ENCODE data around the gene COLEC11.
A peak's percentile ranks its signal among the peaks of the same experiment; 100 is the strongest.

Gene COLEC11

GRCh38 chr2:3604207-3604877 lies 9.4 kb downstream of the COLEC11 start:
- no peak for TF ChIP-seq ZBTB7A (IDR thresholded peaks at IDR 0.05; ENCODE audit: low read depth)

DNA sequence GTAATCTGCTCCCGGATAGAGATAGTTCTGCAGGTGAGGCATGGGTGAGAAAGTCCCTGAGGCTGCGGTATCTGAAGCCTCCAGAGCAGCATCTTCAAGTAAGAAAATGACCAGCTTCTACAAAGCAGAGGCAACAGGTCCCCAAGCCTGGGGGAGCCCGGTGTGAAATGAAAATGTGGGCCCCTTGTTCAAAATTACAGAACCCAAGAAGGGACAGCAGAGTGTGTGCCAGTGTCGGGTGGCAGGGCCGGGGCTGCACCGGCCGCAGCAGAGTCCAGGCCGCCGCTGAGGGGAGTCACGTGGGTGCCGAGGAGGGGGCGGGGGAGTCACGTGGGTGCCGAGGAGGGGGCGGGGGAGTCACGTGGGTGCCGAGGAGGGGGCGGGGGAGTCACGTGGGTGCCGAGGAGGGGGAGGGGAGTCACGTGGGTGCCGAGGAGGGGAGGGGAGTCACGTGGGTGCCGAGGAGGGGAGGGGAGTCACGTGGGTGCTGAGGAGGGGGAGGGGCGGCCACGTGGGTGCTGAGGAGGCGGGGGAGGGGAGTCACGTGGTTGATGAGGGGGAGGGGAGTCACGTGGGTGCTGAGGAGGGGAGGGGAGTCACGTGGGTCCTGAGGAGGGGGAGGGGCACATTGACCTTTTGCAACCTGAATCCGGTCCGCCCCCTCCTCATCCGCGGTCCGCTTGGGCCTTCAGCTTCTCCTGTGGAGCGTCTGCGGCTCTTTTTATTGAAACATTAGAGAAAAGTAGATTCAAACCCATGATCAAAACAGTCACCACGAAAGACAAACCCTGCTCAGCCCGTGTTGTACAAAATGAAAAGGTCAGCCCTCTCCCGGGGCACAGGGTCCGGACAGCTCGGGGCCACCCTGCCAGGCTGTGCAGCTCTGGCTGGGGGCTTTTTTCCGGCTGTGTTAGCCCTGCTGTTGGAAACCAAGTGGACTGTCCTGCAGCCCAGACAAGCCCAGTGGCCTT lies 10.4 kb downstream of the COLEC11 start:
- peak; percentile 42 for TF ChIP-seq EGR1 (IDR thresholded peaks at IDR 0.05)
- TF ChIP-seq USF1 (IDR thresholded peaks at IDR 0.05), result peak; percentile 93
- no peak for TF ChIP-seq EP300 (IDR thresholded peaks at IDR 0.05; ENCODE audit: borderline replicate concordance)
- TF ChIP-seq, protein P1, sequence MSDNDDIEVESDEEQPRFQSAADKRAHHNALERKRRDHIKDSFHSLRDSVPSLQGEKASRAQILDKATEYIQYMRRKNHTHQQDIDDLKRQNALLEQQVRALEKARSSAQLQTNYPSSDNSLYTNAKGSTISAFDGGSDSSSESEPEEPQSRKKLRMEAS (IDR thresholded peaks at IDR 0.05), result peak; percentile 87
- TF ChIP-seq TAF1 (IDR thresholded peaks at IDR 0.05; ENCODE audit: low read depth), result peak; percentile 62; the same call in 1 of the 2 replicates

GRCh38 chr2:3606028-3606369 lies 11.1 kb downstream of the COLEC11 start:
- TF ChIP-seq USF1 (IDR thresholded peaks at IDR 0.05) (no peak), RAD21 (IDR thresholded peaks at IDR 0.05; ENCODE audit: low read depth) (no peak), FOXM1 (IDR thresholded peaks at IDR 0.05; ENCODE audit: borderline replicate concordance, low read depth) (no peak), EP300 (IDR thresholded peaks at IDR 0.05; ENCODE audit: borderline replicate concordance) (no peak), NFIC (IDR thresholded peaks at IDR 0.05) (no peak), TCF12 (IDR thresholded peaks at IDR 0.05; ENCODE audit: low read depth) (no peak), TAF1 (IDR thresholded peaks at IDR 0.05; ENCODE audit: low read depth) (no peak), EGR1 (IDR thresholded peaks at IDR 0.05) (no peak), ZBTB7A (IDR thresholded peaks at IDR 0.05; ENCODE audit: low read depth) (no peak; the same call in 1 of the 2 replicates), YY1 (IDR thresholded peaks at IDR 0.05; ENCODE audit: low read depth) (no peak), CEBPB (IDR thresholded peaks at IDR 0.05) (no peak), CREB1 (IDR thresholded peaks at IDR 0.05; ENCODE audit: low read depth) (no peak), TEAD4 (IDR thresholded peaks at IDR 0.05) (no peak)
- TF ChIP-seq, protein P1 (IDR thresholded peaks at IDR 0.05), result no peak
- TF ChIP-seq, protein P2, sequence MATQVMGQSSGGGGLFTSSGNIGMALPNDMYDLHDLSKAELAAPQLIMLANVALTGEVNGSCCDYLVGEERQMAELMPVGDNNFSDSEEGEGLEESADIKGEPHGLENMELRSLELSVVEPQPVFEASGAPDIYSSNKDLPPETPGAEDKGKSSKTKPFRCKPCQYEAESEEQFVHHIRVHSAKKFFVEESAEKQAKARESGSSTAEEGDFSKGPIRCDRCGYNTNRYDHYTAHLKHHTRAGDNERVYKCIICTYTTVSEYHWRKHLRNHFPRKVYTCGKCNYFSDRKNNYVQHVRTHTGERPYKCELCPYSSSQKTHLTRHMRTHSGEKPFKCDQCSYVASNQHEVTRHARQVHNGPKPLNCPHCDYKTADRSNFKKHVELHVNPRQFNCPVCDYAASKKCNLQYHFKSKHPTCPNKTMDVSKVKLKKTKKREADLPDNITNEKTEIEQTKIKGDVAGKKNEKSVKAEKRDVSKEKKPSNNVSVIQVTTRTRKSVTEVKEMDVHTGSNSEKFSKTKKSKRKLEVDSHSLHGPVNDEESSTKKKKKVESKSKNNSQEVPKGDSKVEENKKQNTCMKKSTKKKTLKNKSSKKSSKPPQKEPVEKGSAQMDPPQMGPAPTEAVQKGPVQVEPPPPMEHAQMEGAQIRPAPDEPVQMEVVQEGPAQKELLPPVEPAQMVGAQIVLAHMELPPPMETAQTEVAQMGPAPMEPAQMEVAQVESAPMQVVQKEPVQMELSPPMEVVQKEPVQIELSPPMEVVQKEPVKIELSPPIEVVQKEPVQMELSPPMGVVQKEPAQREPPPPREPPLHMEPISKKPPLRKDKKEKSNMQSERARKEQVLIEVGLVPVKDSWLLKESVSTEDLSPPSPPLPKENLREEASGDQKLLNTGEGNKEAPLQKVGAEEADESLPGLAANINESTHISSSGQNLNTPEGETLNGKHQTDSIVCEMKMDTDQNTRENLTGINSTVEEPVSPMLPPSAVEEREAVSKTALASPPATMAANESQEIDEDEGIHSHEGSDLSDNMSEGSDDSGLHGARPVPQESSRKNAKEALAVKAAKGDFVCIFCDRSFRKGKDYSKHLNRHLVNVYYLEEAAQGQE (IDR thresholded peaks at IDR 0.05; ENCODE audit: low read depth), result no peak

DNA sequence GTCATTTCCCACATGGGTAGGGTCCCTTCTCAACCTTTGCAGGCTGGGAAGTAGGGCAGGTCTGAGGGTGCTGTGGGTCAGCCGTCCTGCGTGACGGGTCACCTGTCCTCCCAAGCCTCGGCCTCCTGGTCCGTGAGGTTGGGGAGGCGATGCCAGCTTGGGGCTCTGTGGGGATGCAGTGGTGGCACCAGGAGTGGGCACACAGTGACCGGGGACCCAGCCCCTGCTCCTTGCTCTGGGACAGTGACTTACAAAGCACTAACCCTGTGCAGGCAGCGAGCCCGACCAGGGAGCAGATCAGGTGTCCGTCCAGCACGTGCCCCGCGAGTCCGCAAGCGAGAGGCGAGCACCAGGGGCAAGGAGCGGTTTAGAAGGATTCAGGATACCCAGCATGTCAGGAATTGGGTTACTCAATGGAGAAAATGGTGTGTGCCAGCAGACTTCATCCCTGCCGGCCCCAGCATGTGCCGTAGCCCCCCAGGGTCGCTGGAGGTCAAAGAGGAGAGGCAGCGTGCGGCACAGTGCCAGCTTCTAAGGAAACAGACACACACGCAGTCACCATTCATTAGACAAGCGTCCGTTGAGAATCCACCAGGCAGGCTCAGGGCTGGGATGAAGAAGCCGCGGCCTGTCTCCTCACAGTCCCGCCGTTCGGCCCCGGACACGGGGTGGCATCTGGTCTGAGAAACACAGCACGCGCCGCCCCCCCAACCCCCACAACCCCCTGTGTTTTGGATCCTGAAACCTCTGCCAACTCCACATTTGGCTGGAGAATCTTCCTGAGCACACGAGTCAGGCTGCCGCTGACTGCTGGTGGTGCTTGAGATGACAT lies 11.7 kb downstream of the COLEC11 start:
- TF ChIP-seq EGR1 (IDR thresholded peaks at IDR 0.05), result no peak
- TF ChIP-seq CREB1 (IDR thresholded peaks at IDR 0.05; ENCODE audit: low read depth), result no peak
- TF ChIP-seq RAD21 (IDR thresholded peaks at IDR 0.05; ENCODE audit: low read depth), result no peak
- no peak for TF ChIP-seq YY1 (IDR thresholded peaks at IDR 0.05; ENCODE audit: low read depth)

DNA sequence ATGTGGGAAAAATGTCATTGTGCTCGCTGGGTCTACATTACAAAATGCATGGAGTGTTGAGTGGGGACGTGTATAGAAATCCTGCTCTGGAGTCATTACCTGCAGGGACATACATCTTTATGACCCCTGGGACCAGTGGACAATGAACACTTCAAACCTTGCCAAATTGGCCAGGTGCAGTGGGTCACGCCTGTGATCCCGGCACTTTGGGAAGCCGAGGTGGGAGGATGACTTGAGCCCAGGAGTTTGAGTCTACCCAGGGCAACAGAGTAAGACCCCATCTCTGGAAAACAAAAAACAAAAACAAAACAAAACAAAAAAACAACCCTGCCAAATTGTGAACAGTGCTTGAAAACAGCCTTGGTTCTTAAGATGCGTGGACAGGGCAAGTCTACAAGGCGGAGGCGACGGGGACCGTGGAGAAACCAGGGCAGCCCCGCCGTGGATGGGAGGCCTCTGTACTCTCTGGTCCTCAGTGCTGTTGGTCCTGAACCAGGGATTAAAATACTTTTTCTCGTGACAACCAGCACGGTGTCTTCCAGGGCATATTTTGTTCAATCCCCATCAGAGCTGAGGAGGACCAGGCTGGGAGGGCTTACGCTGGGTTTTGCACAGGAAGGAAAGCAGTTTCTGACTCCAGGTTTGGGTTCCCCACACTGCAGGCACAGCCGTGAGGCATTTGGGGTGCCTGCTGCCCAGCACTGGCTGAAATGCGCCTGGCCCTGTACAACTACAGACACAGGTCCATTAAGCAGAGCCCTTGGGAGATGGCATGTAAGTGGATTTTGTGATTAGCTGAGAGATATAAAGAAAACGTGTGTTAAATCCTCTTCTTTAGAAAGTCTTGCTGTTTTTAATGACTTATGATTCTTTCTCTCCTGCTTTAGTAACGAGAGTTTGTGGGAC lies 13.7 kb downstream of the COLEC11 start:
- TF ChIP-seq, protein P1 (IDR thresholded peaks at IDR 0.05), result no peak

- TF ChIP-seq TAF1 (IDR thresholded peaks at IDR 0.05; ENCODE audit: low read depth) (no peak), CEBPB (IDR thresholded peaks at IDR 0.05) (no peak), ZBTB7A (IDR thresholded peaks at IDR 0.05; ENCODE audit: low read depth) (no peak)
These were observed 15.5 kb downstream of the COLEC11 start for GRCh38 chr2:3610415-3610814.
